Trophoblast cell (in vitro differentiated cells and primary cell): ENCODE measurements around the gene ABCG4.

Experiments
- DNase-seq, 2 donors: peaks; one replicate each; pipeline ENCODE4 v3.0.0-alpha.2; 2016
- H2AFZ ChIP-seq: 2 replicates; pipeline ENCODE4 v1.6.1; 2013; ENCODE audit warnings: low read length, moderate library complexity, mild to moderate bottlenecking; ENCODE audit not compliant: insufficient read depth, poor library complexity
- H2AK5ac ChIP-seq: 2 replicates; pipeline ENCODE4 v1.6.1; 2013; ENCODE audit warnings: mild to moderate bottlenecking, low read length
- H2BK120ac ChIP-seq: 2 replicates; pipeline ENCODE4 v1.6.1; 2013; ENCODE audit warnings: low read length, mild to moderate bottlenecking, moderate library complexity; ENCODE audit not compliant: insufficient read depth, poor library complexity
- H2BK12ac ChIP-seq: 2 replicates; pipeline ENCODE4 v1.6.1; 2013; ENCODE audit warnings: mild to moderate bottlenecking, low read length, moderate library complexity
- H2BK5ac ChIP-seq: 2 replicates; pipeline ENCODE4 v1.6.1; 2013; ENCODE audit warnings: low read length, low read depth, moderate library complexity, mild to moderate bottlenecking; ENCODE audit not compliant: poor library complexity
- H3K14ac ChIP-seq: 2 replicates; pipeline ENCODE4 v1.6.1; 2013; ENCODE audit warnings: mild to moderate bottlenecking, low read length
- H3K18ac ChIP-seq: 2 replicates; pipeline ENCODE4 v1.6.1; 2013; ENCODE audit warnings: mild to moderate bottlenecking, low read length
- H3K23ac ChIP-seq: 2 replicates; pipeline ENCODE4 v1.6.1; 2013; ENCODE audit warnings: low read length
- H3K27ac ChIP-seq: 2 replicates; pipeline ENCODE4 v1.5.1; 2013; ENCODE audit warnings: low read depth, mild to moderate bottlenecking, inconsistent platforms, low read length, moderate library complexity
- H3K27me3 ChIP-seq: 2 replicates; pipeline ENCODE4 v1.6.1; 2013; ENCODE audit warnings: inconsistent platforms, mild to moderate bottlenecking, low read length, moderate library complexity; ENCODE audit not compliant: insufficient read depth
- H3K36me3 ChIP-seq, 2 experiments: 1 replicate in 1 of 2; 2 replicates in 1 of 2; pipeline ENCODE4 v1.6.1; 2013; ENCODE audit warnings: low read length in 2 of 2, mild to moderate bottlenecking in 2 of 2, moderate library complexity in 1 of 2; ENCODE audit not compliant: insufficient read depth in 2 of 2, control insufficient read depth in 1 of 2
- H3K4ac ChIP-seq: 2 replicates; pipeline ENCODE4 v1.6.1; 2013; ENCODE audit warnings: low read depth, mild to moderate bottlenecking, low read length, moderate library complexity
- H3K4me1 ChIP-seq, 2 experiments: 1 replicate in 1 of 2; 2 replicates in 1 of 2; pipeline ENCODE4 v1.6.1; 2013; ENCODE audit warnings: low read length in 2 of 2, mild to moderate bottlenecking in 2 of 2, moderate library complexity in 1 of 2; ENCODE audit not compliant: insufficient read depth in 2 of 2, control insufficient read depth in 1 of 2
- H3K4me2 ChIP-seq: 2 replicates; pipeline ENCODE4 v1.6.1; 2013; ENCODE audit warnings: inconsistent platforms, mild to moderate bottlenecking, low read length, moderate library complexity
- H3K4me3 ChIP-seq: 2 replicates; pipeline ENCODE4 v1.5.1; 2013; ENCODE audit warnings: mild to moderate bottlenecking, low read depth, low read length, inconsistent platforms
- H3K79me1 ChIP-seq: one replicate; pipeline ENCODE4 v1.6.1; 2013; ENCODE audit warnings: low read length
- H3K79me2 ChIP-seq: 2 replicates; pipeline ENCODE4 v1.6.1; 2013; ENCODE audit warnings: low read length, mild to moderate bottlenecking; ENCODE audit not compliant: control insufficient read depth, insufficient read depth, poor library complexity
- H3K9ac ChIP-seq: 2 replicates; pipeline ENCODE4 v1.6.1; 2013; ENCODE audit warnings: mild to moderate bottlenecking, low read length
- H3K9me3 ChIP-seq: 2 replicates; pipeline ENCODE4 v1.6.1; 2013; ENCODE audit warnings: low read depth, mild to moderate bottlenecking, control low read depth, inconsistent platforms, low read length; ENCODE audit not compliant: insufficient read depth
- H4K12ac ChIP-seq: 2 replicates; pipeline ENCODE4 v1.6.1; 2013; ENCODE audit warnings: low read depth, mild to moderate bottlenecking, low read length, moderate library complexity
- H4K8ac ChIP-seq: 2 replicates; pipeline ENCODE4 v1.6.1; 2013; ENCODE audit warnings: low read depth, mild to moderate bottlenecking, low read length, moderate library complexity
- H4K91ac ChIP-seq: one replicate; pipeline ENCODE4 v1.6.1; 2013; ENCODE audit warnings: low read depth, mild to moderate bottlenecking, low read length, moderate library complexity
- WGBS: extraction: QIAGEN DNeasy Blood & Tissue Kit; methylation state at CpG from one replicate; pipeline ENCODE4 v1.1.7; 2013; ENCODE audit warnings: missing lambda C conversion rate; ENCODE audit not compliant: insufficient read length, insufficient coverage; ENCODE audit errors: extremely low coverage; 5-methylcytosine and 5-hydroxymethylcytosine counted together

ABCG4 gene

DNA sequence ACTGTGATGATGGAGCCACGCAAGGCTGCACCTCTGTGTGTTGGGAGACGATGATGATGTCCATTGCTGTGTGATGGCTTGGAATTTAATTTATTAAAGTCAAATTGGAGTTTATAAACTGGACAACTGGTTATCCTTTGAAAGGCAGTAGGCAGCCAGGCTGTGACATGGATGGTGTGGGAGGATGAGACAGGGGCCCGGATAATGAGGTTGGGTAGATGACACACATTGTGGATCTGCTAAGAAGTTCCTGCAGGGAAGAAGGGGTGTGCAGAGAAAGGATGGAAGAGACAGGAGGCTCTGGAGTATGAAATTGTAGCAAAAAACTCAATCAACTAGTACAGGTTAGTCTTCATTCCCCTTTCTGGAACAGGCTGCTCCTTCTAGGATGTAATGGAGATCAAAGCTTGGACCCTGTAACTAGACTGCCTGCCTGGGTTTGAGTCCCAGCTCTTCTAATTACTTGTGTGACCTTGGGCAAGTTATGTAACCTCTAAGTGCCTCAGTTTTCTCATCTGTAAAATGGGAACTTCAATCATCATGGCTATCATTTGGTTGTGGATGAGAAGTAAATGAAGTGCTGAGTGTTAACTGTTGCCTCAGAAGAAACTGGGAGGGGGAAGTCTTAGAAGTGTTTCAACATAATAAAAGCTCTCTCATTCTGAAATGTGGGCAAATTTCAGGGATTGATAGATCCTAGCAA lies 31.7 kb upstream of the ABCG4 start:
- Histone ChIP-seq H2BK5ac (no peak overlapping the region), H3K9me3 (no peaks in the 10 kb centered on the region), H3K36me3 (peaks cover 13 to 14% of the 10 kb centered on the region in 2 experiments), H3K23ac (no peak overlapping the region), H3K27me3 (no peaks in the 10 kb centered on the region), H2AFZ (no peak overlapping the region), H3K9ac (no peak overlapping the region), H2BK12ac (no peak overlapping the region), H3K14ac (no peak overlapping the region), H2AK5ac (no peak overlapping the region), H3K79me1 (peaks cover 7% of the 10 kb centered on the region), H2BK120ac (no peak overlapping the region), H3K79me2 (peaks cover 4% of the 10 kb centered on the region), H3K4me2 (no peak overlapping the region), H4K91ac (no peak overlapping the region), H4K8ac (no peak overlapping the region), H3K4ac (no peak overlapping the region), H3K18ac (no peak overlapping the region), H4K12ac (no peak overlapping the region), H3K4me3 (no peak overlapping the region), H3K27ac (no peak overlapping the region), H3K4me1 (peaks cover 0 to 3% of the 10 kb centered on the region in 2 experiments)
- no peak for DNase-seq
- no CpG with 5 or more reads among the region's 3 CpGs for WGBS

- no peak overlapping the region for H3K4ac ChIP-seq
Observed at GRCh38 chr11:119118227-119118626, 30.6 kb upstream of the ABCG4 start.

GRCh38 chr11:119118946-119119345 lies 29.9 kb upstream of the ABCG4 start:
- no peak for DNase-seq
- Histone ChIP-seq H2BK5ac (no peak overlapping the region), H2AFZ (no peak overlapping the region), H3K4ac (no peak overlapping the region), H3K14ac (no peak overlapping the region), H3K23ac (no peak overlapping the region), H3K9ac (no peak overlapping the region), H3K4me1 (peaks cover 0 to 9% of the 10 kb centered on the region in 2 experiments), H2AK5ac (no peak overlapping the region), H4K91ac (no peak overlapping the region), H3K36me3 (peaks cover 4 to 8% of the 10 kb centered on the region in 2 experiments), H3K79me1 (peaks cover 7% of the 10 kb centered on the region), H4K12ac (no peak overlapping the region), H3K9me3 (no peaks in the 10 kb centered on the region), H2BK120ac (no peak overlapping the region), H3K27me3 (no peaks in the 10 kb centered on the region), H2BK12ac (no peak overlapping the region), H4K8ac (no peak overlapping the region), H3K79me2 (peaks cover 5% of the 10 kb centered on the region), H3K4me3 (no peak overlapping the region), H3K4me2 (no peak overlapping the region), H3K27ac (no peak overlapping the region), H3K18ac (no peak overlapping the region)
- WGBS: no CpG with 5 or more reads among the region's 1 CpG

More at GRCh38 chr11:119118227-119118626, 30.6 kb upstream of the ABCG4 start:
- no peak overlapping the region for H4K8ac ChIP-seq
- no peak overlapping the region for H3K23ac ChIP-seq
- H3K27ac ChIP-seq: no peak overlapping the region
- peaks cover 5% of the 10 kb centered on the region for H3K79me2 ChIP-seq
- no peak overlapping the region for H2BK5ac ChIP-seq
- H3K9me3 ChIP-seq: no peaks in the 10 kb centered on the region
- no peak for DNase-seq
- peaks cover 0 to 9% of the 10 kb centered on the region in 2 experiments for H3K4me1 ChIP-seq
- H2AFZ ChIP-seq: no peak overlapping the region
- H3K27me3 ChIP-seq: no peaks in the 10 kb centered on the region
- peaks cover 9 to 13% of the 10 kb centered on the region in 2 experiments for H3K36me3 ChIP-seq
- H3K9ac ChIP-seq: no peak overlapping the region
- H3K4me2 ChIP-seq: no peak overlapping the region
- no peak overlapping the region for H2AK5ac ChIP-seq
- peaks cover 7% of the 10 kb centered on the region for H3K79me1 ChIP-seq
- no peak overlapping the region for H2BK120ac ChIP-seq
- no CpG with 5 or more reads among the region's 5 CpGs for WGBS
- H3K4me3 ChIP-seq: no peak overlapping the region
- H4K12ac ChIP-seq: no peak overlapping the region
- H2BK12ac ChIP-seq: no peak overlapping the region
- H3K18ac ChIP-seq: no peak overlapping the region
- H3K14ac ChIP-seq: no peak overlapping the region
- H4K91ac ChIP-seq: no peak overlapping the region

GRCh38 chr11:119120639-119121007 lies 28.2 kb upstream of the ABCG4 start:
- H2BK120ac ChIP-seq: no peak overlapping the region
- no peak overlapping the region for H3K4ac ChIP-seq
- no peak overlapping the region for H2BK5ac ChIP-seq
- H3K9me3 ChIP-seq: no peaks in the 10 kb centered on the region
- peaks cover 0 to 9% of the 10 kb centered on the region in 2 experiments for H3K4me1 ChIP-seq
- H3K4me2 ChIP-seq: peak overlapping the region; percentile 80
- H4K91ac ChIP-seq: no peak overlapping the region
- no peak overlapping the region for H2AK5ac ChIP-seq
- H4K12ac ChIP-seq: peak overlapping the region; percentile 23
- peak overlapping the region; percentile 19 for H2AFZ ChIP-seq
- H3K27me3 ChIP-seq: no peaks in the 10 kb centered on the region
- no peak overlapping the region for H3K14ac ChIP-seq
- H3K23ac ChIP-seq: no peak overlapping the region
- H4K8ac ChIP-seq: peak overlapping the region; percentile 65
- H3K18ac ChIP-seq: no peak overlapping the region
- DNase-seq: no peak
- WGBS: 100% methylated on average over 2 of the region's 5 CpGs
- peaks cover 5% of the 10 kb centered on the region for H3K79me2 ChIP-seq
- peaks cover 7% of the 10 kb centered on the region for H3K79me1 ChIP-seq
- H3K4me3 ChIP-seq: no peak overlapping the region
- H3K27ac ChIP-seq: no peak overlapping the region
- H3K36me3 ChIP-seq: peaks cover 7 to 8% of the 10 kb centered on the region in 2 experiments
- H3K9ac ChIP-seq: peak overlapping the region; percentile 42
- H2BK12ac ChIP-seq: no peak overlapping the region
